Stimulated activated CD8-positive, alpha-beta memory T cell treated with anti-CD3 and anti-CD28 coated beads, Interleukin-7, amount 100 ng/mL, for 48 hours (primary cell): ENCODE data around the gene HLA-E.
"Not testable (repeated sequence)": the region's sequence is repeated elsewhere in the genome, so short reads cannot be mapped to it uniquely, and the experiment has no call there.

Source experiments
- DNase-seq, 2 donors: peaks; one replicate each; pipeline ENCODE4 v3.0.0-alpha.2; 2020; ENCODE audit warnings: low read depth in 1 of 2; ENCODE audit errors: extremely low read depth in 1 of 2

The HLA-E gene

GRCh38 chr6:30500421-30501355, 11.4 kb downstream of the HLA-E start:
- no peak for DNase-seq

- DNase-seq = no peak
Measured at GRCh38 chr6:30507849-30508827, 18.8 kb downstream of the HLA-E start.

DNA sequence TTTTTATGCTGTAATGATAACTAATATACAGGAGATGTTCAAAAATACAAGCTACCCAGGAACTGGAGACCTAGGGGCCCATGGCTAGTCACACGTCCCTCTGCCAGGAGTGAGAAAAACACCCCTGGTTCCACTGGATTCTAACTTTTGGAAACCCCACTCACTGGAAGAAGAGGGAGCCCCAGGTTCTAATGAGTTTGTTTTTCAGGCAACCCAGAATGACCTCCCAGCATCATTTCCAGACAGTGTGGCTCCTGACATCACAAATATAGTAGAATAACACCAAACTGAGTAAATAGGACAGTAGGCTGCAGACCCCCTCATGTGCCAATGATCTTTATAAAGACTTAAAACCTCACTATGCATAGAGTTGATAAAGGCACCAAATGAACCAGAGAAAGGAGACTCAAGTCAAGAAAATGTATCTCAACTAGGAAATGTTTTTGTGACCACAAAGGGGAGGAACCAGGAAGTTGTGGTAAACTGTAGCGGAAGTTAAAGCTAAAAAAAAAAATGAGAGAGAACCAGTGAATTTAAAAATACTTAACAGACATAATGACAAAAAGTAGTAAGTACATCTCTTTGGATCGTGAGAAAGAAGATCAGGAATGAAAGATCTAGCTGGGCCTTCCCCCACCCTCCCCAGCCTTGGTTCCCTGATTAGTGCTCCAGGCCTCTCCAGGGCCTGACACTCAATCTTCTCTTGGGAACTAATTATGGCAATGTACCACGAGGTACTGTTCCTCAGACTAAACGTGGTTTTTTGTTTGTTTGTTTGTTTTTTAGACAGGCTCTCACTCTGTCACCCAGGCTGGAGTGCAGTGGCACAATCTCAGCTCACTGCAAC, 19.8 kb downstream of the HLA-E start:
- DNase-seq = no peak

DNA sequence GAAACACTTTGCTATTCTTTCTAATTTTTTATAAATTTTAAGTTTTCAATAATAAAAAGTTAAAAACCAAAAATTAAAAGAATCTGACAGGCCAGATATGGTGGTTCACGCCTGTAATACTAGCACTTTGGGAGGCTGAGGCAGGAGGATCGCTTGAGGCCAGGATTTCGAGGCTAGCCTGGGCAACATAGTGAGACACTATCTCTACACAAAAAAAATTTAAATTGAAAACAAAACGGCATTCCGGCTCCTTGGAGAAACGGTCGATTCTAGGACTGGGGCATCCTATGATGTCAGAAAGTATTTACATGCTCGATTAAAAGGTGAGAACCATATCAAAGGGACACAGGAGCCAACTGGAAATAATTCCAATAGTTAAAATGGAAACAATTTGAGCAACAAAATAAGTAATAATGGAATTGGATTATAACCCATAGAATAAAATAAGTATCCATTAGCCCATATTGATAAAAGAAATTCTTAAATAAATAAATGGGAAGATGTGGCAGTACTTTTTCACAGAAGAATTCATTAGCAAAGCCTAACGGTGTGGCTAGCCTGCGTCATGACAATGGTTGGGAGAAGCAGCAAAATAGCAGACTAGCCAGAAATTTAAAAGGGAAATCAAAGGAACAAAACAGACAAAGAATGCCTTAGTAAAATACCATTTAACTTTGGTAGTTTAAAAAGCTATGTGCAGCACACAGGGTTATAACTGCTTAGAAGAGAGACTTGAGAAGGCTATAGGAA, 21.3 kb downstream of the HLA-E start:
- DNase-seq = no peak

DNA sequence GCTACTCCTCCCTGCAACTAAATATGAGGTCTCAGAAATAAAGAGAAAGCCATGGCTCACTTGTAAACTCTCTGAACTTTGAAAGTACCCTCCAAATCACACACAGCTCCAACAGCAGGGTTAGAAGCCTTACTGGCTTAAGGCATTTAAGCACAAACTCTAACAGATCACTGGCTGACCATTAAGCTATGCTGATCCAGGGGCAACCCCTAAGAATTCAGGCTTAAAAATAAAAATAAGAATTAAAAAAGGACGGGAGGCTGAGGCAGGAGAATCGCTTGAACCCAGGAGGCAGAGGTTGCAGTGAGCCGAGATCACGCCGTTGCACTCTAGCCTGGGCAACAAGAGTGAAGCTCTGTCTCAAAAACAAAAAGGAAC, 21.8 kb downstream of the HLA-E start:
- DNase-seq = no peak

DNA sequence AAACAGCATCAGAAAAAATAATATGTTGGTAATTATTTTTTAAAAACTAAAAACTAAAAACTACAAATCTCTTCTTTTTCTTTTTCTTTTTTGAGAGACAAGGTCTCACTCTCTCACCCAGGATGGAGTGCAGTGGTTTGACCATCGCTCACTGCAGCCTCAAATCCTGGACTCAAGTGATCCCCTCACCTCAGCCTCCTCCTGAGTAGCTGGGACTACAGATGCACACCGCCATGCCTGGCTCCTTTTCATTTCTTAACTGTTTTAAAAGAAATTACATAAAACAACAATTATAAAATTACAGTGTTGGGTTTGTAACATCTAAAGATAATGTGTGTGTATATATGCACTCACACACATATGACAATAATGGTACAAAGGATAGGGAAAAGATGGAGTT, 24.1 kb downstream of the HLA-E start:
- no peak for DNase-seq

GRCh38 chr6:30515106-30515505, 25.8 kb downstream of the HLA-E start:
- no peak for DNase-seq

GRCh38 chr6:30515944-30516753, 26.8 kb downstream of the HLA-E start:
- DNase-seq = peak; percentile 82 to 93

- DNase-seq = not testable (repeated sequence)
Measured at GRCh38 chr6:30516754-30517076, 27.4 kb downstream of the HLA-E start.

- not testable (repeated sequence) for DNase-seq
Measured at GRCh38 chr6:30517767-30518504, 28.6 kb downstream of the HLA-E start.

GRCh38 chr6:30518505-30519145, 29.3 kb downstream of the HLA-E start:
- DNase-seq = not testable (repeated sequence)

DNA sequence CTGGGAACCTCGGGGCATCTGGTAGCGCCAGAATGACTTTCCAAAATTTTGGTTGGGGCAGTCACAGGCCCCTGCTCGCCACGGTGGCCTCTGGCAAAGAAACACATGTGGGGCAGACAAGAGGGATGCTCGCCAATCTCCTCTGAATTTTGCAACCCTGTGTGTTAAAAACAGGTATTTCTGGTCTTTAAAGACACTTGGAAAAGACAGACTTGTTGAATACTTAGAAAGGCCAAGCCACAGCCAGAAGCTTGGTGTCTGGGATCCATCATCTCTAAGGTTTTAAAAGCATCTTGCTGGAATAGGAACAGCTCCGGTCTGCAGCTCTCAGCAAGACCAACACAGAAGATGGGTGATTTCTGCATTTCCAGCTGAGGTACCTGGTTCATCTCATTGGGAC, 31.2 kb downstream of the HLA-E start:
- DNase-seq = no peak

DNA sequence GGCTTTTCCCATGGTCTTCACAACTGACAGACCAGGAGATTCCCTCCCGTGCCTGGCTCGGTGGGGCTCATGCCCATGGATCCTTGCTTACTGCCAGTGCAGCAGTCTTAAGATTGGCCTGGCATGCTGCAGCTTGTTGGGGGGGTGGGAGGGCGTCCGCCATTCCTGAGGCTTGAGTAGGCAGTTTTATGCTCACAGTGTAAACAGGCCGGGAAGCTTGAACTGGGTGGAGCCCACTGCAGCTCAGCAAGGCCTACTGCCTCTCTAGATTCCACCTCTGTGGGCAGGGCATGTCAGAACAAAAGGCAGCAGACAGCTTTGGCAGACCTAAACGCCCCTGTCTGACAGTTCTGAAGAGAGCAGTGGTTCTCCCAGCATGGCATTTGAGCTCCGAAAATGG, 31.8 kb downstream of the HLA-E start:
- DNase-seq = not testable (repeated sequence)

DNA sequence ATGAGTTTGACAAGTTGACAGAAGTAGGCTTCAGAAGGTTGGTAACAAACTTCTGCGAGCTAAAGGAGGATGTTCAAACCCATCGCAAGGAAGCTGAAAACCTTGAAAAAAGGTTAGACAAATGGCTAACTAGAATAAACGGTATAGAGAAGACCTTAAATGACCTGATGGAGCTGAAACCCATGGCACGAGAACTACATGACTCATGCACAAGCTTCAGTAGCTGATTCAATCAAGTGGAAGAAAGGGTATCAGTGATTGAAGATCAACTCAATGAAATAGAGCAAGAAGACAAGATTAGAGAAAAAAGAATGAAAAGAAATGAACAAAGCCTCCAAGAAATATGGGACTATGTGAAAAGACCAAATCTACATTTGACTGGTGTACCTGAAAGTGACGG, 32.6 kb downstream of the HLA-E start:
- DNase-seq = not testable (repeated sequence)

GRCh38 chr6:30526444-30526843, 37.1 kb downstream of the HLA-E start:
- DNase-seq = not testable (repeated sequence)

- peak in 1 of 2 donors; percentile 43 for DNase-seq
Measured at GRCh38 chr6:30529349-30529875, 40.1 kb downstream of the HLA-E start.

DNA sequence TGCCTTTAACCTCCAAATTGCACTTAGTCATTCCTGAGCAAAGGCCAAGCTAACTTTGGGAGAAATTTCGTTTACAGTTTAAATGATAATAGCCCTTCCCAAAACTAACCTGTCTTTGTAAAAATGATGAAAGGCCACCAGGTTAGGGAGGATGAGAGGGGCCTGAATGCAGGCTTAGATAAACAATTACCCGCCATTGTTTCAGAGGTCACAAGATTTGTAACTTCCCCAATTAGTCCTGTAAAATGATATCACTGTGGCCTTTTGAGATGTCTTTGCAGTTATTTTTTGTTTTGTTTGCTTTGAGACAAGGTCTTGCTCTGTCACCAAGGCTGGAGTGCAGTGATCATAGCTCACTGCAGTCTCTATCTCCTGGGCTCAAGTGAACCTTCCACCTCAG, 40.7 kb downstream of the HLA-E start:
- no peak for DNase-seq
